Prostate gland (tissue), 2 donors: ENCODE data around the gene UNC5B.

ENCODE experiments used
- CTCF ChIP-seq, 4 experiments: fragments of 200-600 bp in 2 of 4; fragments of 450-650 bp in 2 of 4; sonication (generic) in 2 of 4; IDR thresholded peaks; 1 replicate in 3 of 4; 2 replicates in 1 of 4; pipeline ENCODE4 v1.5.1; 2016 to 2019; ENCODE audit warnings: antibody characterized with exemption in 4 of 4, mild to moderate bottlenecking in 2 of 4, moderate library complexity in 2 of 4
- POLR2AphosphoS5 ChIP-seq: sonication (generic); formaldehyde crosslinking; IDR thresholded peaks from one replicate; pipeline ENCODE4 v1.6.1; 2017; ENCODE audit warnings: antibody characterized with exemption

GRCh38 chr10:71312811-71313789, 100.7 kb downstream of the UNC5B start:
- TF ChIP-seq CTCF (IDR thresholded peaks at IDR 0.05) (no peak), POLR2AphosphoS5 (peak; percentile 53)
